GM19240 (cell line): ENCODE measurements around the gene TMEM98.
A peak's percentile ranks its signal among the peaks of the same experiment; 100 is the strongest.
"Not testable (repeated sequence)": the region's sequence is repeated elsewhere in the genome, so short reads cannot be mapped to it uniquely, and the experiment has no call there.

Experiments
- DNase-seq: peaks from one replicate; pipeline ENCODE4 v3.0.0; 2011; ENCODE audit warnings: low spot score; ENCODE audit not compliant: insufficient read length

TMEM98 gene

GRCh38 chr17:32914181-32914580 is 13.8 kb upstream of the TMEM98 start:
- DNase-seq, result no peak

- no peak for DNase-seq
Measured at GRCh38 chr17:32915245-32915644, 12.7 kb upstream of the TMEM98 start.

GRCh38 chr17:32916134-32916533 is 11.8 kb upstream of the TMEM98 start:
- no peak for DNase-seq

GRCh38 chr17:32917081-32917480 is 10.9 kb upstream of the TMEM98 start:
- DNase-seq, result no peak

- no peak for DNase-seq
Measured at GRCh38 chr17:32917842-32918241, 10.1 kb upstream of the TMEM98 start.

- not testable (repeated sequence) for DNase-seq
Measured at GRCh38 chr17:32919876-32920275, 8.1 kb upstream of the TMEM98 start.

GRCh38 chr17:32920293-32920692 is 7.7 kb upstream of the TMEM98 start:
- no peak for DNase-seq

GRCh38 chr17:32921017-32921416 is 6.9 kb upstream of the TMEM98 start:
- DNase-seq, result no peak

GRCh38 chr17:32923905-32924304 is 4.0 kb upstream of the TMEM98 start:
- DNase-seq, result not testable (repeated sequence)

- DNase-seq, result no peak
Measured at GRCh38 chr17:32926183-32926582, 1.8 kb upstream of the TMEM98 start.

- not testable (repeated sequence) for DNase-seq
Measured at GRCh38 chr17:32926789-32927188, 1.2 kb upstream of the TMEM98 start.

- DNase-seq, result no peak
Measured at GRCh38 chr17:32927201-32927723, 691 bp upstream of the TMEM98 start.

- no peak for DNase-seq
Measured at GRCh38 chr17:32928586-32929535, 908 bp downstream of the TMEM98 start.

GRCh38 chr17:32929588-32929987 is 1.6 kb downstream of the TMEM98 start:
- no peak for DNase-seq

- DNase-seq, result no peak
Measured at GRCh38 chr17:32930512-32930911, 2.6 kb downstream of the TMEM98 start.

GRCh38 chr17:32931686-32932085 is 3.7 kb downstream of the TMEM98 start:
- DNase-seq, result no peak

GRCh38 chr17:32933881-32934280 is 5.9 kb downstream of the TMEM98 start:
- DNase-seq, result no peak

GRCh38 chr17:32935726-32936125 is 7.8 kb downstream of the TMEM98 start:
- DNase-seq, result no peak

- DNase-seq, result no peak
Measured at GRCh38 chr17:32936186-32936893, 8.4 kb downstream of the TMEM98 start.

GRCh38 chr17:32936894-32937500 is 9.0 kb downstream of the TMEM98 start:
- peak; percentile 41 for DNase-seq

- DNase-seq, result no peak
Measured at GRCh38 chr17:32940706-32941390, 12.9 kb downstream of the TMEM98 start.
